CD4-positive, alpha-beta T cell treated with Interleukin-17A for 1 hour (primary cell): ENCODE results near the gene HSD17B3.

Source experiments
- DNase-seq: peaks from one replicate; pipeline ENCODE4 v3.0.0-alpha.2; 2020

HSD17B3 gene

DNA sequence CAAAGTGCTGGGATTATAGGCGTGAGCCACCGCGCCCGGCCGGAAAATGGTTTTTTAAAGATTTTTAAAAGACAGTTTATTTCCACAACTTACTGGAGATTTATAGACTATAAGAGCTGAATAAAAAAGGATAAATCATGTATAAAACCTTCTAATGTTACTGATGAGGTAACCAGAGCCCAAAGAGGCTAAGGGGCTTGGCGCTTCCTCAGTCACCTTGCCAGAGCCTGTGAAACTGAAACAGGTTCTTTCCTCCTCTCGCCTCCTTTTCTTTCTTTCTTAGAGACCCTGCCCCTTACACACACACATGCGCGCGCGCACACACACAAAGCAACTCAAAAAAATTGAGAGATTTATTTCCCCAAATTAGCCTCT is 69.8 kb downstream of the HSD17B3 start:
- no peak for DNase-seq

DNA sequence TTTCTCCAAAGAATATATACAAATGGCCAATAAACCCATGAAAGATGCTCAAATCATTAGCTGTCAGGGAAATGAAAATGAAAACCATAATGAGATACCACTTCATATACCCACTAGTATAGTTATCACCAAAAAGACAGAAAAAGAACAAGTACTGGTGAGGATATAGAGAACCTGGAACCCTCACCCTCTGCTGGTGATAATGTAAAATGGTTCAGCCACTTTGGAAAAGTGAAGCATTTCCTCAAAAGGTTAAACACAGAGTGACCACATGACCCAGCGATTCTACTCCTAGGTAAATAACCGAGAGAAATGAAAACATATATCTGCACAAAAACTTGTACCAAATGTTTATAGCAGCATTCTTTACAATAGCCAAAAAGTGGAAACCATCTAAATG is 72.0 kb downstream of the HSD17B3 start:
- no peak for DNase-seq

DNA sequence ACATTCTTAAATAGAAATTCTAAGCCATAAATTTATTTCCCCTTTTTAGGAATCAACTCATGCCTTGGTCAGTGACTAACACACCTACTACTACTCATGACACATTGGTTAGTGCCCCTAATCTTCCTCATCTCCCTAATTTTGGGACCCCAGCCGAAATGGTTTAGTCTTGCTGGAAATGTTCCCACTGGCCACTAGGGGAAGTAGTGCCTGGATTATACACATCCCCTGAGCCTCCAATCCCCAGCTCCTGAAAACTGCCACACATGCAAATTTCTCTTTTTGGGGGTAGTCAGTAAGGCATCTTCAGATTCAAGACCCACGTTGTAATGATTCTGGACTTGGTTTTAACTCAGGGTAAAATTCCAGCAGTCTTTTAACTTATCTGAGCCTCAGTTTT is 79.8 kb downstream of the HSD17B3 start:
- no peak for DNase-seq

DNA sequence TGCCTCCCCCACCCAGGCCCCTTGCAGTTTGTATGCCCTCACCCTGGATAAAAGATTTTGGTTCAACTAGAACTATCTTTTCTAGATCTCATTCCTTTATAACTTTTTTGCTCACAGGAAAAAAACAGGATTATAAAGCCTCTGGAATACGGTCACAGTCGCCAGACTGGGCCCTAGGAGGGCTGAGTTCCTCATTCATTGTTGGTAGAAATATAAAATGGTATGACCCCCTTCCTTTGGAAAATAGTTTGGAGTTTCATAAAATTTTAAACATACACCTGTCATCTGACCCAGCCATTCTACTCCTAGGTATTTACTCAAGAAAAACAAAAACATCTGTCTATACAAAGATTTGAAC is 82.1 kb downstream of the HSD17B3 start:
- DNase-seq = no peak

DNA sequence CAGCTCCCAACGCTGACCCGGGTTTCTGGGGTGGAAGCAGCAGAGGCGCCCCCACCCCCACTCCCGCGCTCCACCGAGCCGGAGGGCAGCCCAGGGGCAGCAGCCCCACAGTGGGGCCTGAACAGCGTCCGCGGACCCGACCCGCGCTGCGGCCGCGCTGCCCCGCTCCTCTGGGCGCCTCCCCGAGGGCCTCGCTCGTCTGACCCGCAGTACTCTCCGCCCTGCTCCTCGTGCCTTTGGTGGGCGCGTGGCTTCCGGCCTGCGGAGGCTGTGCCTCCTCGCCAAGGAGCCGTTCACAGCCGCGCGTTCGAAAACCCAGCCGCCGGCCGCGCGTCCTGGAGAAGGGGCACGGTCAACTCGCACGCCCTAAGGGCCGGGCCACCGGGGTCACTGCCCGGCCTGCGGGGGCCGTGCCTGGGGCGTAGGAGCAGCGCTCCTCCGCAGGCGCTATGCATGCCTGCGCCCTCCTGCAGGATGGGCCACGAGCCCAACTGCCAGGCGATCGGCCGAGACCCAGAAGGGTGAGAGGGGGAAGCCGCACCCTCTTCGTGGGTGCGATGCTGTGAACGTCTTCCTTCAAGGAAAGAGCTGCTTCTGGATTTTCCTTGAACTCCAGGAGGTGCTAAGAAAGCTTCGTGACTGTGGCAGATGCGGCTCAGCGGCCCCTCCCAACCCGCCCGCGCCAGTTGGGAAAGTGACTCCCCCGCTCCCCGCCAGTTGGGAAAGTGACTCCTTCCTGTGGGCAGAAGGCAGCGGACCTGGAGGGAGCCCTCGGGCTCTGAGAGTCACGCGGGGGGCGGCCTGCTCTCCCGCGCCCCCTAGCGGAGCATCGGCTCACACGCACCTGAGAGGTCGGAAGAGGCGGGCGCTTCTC is 82.7 kb downstream of the HSD17B3 start:
- DNase-seq = peak; percentile 44

DNA sequence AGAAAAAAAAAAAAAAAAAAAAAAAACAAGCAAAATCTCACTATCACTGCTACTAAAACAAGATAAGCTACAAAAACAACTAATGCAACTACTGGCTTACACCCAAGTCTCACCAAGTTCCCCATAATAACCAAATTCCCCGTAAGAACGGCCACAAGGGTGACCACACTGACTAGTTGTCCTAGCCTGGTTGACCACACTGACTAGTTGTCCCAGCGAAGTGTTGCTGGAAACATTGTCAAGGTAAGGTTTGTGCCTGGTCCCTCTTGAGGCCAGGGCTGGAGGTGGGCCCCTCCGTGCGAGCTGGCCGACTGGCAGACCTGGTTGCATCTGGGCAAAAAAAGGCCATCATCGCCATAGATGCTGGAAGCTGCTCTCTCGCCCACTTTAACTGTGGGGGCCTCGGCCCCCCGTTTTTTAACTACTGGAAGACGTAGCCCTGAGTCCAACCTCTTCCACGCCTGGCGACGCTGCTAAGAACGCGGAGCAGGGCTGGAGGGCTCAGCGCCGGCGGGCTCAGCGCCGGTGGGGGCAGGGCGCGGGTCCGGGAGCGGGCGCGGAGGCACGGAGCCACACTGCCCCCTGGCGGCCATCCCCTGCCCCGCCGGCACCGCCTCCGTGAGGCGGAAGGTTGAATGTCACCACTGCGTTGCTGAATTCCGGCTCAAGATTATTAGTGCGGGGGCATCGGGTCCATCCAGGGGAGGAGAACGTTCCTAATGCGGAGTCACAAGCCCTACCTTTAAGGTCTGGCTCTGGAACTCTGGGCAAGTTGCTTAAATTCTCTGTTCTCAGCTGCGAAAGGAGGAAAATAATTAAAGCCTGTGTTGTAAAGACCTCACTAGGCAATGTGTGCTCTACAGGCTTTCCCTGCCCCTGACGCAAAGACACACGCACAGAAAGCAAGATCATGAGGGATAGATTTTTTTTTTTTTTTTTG is 84.0 kb downstream of the HSD17B3 start:
- peak; percentile 69 for DNase-seq

DNA sequence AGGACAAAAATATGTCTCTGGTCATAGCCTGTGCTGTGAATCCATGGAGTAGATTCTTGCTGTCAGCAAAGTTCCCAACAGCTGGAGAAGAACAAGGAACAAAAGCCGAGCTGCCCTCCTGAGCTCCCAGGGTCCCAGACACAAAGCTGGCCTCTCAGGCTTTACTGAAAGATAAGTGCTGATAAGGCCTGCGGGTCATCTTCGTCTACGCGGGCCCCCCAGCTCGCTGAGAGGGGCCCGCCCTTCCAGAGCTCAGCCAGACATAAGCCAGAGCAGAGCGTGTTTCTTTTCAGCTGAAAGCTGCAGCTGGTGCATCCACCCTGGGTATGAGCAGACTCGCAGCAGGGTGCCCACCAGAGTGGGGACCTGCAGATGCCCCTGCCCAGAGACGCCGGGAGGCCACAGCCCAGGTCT is 84.7 kb downstream of the HSD17B3 start:
- DNase-seq = no peak

DNA sequence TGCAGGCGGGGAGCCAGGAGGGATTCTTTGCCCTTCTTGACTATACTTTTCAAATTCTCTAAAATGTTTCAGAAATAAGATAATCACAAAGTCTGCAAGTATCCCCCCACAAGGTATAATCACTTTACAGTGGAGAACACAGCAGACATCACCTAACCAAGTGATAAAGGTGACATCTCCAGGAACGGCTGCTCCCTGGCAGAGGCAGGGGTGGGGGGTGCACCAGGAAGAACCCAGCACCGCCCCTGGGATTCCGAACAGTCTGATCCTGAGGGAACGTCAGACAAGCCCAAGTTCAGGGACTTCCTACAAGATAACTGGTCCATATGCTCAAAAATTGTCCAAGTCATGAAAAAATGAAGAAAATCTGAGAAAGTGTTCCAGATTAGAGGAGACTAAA is 85.4 kb downstream of the HSD17B3 start:
- no peak for DNase-seq

DNA sequence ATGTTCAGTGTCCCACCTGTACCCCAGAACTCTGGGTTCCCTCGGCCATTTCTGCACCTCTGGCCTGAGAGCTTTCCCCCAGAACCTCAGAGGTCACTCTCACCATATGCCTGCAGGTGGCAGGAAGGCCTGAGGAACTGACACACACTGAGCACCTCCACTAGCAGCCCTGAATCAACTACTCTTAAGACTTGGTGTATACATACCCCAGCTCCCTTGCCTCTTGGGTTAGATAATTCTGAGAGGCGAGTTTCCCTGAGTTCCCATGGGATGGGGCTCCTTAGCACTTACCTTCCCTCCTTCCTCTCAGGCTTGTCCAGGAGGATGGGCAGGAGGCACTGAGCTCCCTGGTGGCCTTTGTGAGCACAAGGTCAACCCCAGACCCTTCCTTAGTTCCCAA is 86.1 kb downstream of the HSD17B3 start:
- DNase-seq = no peak

DNA sequence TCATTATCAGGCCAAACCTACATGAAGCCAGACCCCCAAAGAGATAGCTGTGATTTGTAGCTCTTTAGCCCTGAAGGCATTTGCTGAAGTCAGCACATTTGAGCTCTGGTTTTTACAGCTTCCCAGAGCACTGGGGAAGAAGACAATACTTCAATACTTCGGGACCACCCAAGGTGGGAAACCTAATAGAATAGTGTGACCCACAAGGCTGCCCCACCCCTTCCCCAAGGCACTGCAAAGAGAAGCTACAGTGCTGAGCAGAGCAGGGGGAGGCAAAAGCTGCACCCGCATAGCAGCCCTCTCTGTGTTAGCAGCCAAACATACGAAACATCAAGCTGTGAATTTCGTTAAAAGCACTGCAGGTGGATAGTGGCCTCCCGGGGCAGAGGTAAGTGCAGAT is 87.3 kb downstream of the HSD17B3 start:
- DNase-seq = no peak

DNA sequence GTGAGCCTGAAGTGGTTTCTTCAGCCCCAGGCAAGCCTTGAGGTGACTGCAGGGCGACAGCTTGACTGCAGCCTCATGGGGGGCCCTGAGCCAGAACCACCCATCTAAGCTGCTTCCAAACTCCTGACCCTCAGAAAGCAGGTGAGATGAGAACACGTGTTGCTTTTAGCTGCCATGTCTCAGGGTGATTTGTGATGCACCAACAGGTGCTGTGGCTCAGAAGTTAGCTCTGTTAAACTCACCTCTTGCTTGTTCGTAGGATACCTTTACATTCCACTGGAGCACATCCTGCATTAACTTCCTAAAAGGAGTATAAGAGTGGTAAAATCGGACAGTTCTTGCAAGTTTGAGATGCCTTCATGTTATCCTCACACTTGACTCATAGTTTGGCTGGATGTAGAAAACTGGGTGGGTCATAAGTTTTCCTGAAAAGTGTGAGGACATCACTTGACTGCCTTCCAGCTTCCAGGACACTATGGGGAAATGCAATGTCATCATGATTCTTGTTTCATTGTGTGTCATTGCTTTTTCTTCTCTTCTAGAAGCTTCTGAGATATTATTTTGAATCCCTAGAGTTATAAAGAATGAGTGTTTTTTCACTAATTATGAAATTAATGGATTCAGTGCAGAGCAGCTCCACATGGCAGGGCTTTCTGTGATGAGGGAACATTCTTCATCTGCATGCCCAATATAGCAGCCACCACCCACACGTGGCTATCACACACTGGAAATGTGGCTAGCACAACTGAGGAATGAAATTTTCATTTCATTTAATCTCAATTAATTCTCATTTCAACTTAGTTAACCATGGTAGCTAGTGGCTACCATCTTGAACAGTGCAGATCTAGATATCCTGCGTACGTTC is 92.3 kb downstream of the HSD17B3 start:
- DNase-seq = no peak

DNA sequence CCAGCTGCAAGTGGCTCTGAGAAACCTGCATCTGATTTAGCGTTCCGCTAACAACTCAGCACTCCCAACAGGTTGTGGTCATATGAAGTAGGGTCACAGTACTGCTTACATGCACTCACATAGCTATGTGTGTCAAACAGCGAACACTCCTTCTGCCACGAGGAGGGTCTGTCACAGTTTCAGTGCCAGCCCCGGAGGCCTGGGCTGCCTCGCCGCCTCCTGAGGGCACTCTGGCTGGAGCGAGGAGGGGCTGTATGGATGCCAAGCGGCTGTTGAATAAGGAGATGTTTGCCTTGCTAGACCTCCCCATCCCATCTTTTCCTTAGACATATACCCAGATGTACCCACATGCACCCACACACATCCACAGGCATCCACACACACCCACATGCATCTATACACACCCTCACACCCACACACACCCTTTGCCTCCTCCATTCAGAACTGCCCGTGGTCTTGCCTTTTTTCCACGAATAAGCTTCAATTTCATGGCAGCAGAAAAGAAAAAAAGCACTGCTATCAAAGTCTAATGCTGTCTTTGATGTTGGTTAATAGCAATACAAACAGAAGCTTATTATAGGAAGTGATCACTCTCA is 95.7 kb downstream of the HSD17B3 start:
- no peak for DNase-seq

DNA sequence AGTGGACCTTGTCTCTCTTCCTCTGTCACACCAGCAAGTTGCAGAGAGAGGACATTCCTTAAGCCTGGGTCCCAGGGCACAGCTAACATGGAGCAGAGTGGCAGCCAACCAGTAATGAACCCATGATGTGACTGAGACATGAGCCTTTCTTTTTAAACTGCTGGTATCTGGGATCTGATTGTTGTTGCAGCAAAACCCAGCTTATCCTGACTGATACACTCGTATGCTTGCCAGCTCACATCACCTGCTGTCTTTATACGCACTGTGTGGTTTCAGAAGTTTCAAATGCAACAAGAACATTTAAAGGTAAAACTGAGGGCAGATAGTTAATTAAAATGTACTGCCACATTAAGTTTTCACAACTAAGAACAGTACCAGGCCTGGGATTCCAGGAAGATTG is 97.1 kb downstream of the HSD17B3 start:
- no peak for DNase-seq

DNA sequence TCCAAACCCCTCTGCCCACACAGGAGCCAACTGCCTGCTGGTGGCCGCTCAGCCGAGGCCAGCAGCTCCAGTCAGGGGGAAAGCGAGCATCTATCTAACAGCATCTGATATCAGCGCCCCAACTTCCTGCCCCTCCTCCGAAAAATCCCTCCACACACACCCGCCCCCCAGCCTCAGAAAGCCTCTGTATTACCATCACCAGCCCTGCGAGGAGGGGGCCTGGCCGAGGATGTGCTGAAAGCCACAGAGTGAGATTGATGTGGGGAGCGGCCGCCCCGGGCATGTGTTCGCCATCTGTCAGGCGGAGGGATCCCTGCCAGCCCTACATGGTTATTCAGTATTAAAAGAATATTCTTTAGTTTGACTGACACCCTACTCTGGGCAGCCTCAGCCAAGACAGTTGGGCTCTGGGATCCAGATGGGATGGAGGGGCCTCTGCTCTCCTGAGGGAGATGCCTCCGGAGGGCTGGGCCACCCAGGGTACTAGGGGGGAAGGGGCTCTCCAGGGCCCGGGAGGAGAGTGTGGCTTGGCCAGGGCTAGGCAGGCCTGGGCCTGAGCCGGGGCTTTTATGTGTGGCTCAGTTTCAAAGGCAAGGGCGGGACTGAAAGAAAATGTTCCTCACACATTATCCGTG is 98.0 kb downstream of the HSD17B3 start:
- peak; percentile 25 for DNase-seq

DNA sequence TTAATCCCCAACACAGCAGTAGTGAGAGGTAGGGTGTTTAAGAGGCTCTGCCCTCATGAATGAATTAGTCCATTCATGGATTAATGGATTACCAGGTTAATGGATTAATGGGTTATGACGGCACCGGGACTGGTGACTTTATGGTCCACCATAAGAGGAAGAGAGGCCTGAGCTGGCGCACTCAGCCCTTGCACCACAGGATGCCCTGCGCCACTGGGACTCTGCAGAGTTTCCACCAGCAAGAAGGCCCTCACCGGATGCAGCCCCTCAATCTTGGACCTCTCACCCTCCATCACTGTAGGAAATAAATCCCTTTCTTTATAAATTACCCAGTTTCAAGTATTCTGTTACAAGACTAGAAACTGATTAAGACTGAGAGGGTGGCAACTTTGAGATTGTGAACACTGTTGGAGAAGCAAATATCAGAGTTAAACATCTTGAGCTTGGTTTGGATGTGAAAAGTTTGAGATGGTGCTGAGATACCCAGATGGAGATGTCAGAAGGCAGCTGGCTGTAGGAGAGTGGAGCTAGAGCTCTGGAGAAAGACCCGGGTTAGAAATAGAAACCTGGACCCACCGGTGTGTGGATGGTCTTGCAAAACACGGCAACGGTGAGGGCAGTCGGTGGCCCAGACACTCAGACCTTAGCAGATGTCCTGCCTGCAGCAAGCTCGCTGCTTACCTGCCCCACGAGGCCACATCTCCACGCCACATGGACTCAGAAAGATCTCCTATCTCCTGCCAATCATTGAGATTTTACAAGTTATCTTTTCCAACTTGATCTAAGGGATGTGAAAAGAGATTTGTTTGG is 98.8 kb downstream of the HSD17B3 start:
- no peak for DNase-seq

DNA sequence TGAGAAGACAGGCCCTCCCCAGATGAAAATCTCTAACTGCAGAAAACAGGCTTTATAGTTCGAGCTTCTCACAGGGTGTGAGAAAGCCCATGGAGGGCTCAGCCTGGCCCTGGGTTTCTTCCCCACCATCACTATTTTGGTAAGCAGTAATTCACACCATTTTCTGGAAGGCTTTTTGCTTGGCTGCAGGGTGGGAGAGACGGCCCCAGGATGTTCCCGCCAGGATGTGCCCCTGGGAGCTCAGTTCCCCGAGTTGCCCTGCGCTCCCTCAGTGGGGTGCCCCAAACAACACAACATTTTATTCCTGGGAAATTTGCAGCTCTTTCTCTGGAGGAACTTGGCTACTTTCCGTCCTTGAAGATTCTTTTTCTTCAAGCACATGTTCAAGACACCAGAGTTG is 100.8 kb downstream of the HSD17B3 start:
- DNase-seq = no peak

DNA sequence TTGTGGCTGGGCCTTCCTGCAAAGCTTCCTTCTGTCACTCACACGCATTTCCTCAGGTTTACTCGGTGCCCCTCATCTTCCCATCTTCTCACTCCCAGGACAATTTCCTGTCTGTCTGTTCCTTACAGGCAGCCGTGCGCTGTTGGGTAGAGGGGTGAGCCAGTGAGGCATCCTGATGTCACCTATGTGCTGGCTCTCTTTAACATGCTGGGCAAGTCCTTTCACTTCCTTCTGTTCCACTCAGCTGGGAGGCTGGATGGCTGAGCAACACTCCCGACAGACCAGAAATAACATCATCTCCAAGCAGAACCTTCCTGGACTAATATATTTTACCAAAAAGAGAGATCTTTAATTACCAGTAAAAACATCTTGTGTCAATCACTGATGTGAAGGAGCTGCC is 103.0 kb downstream of the HSD17B3 start:
- no peak for DNase-seq

DNA sequence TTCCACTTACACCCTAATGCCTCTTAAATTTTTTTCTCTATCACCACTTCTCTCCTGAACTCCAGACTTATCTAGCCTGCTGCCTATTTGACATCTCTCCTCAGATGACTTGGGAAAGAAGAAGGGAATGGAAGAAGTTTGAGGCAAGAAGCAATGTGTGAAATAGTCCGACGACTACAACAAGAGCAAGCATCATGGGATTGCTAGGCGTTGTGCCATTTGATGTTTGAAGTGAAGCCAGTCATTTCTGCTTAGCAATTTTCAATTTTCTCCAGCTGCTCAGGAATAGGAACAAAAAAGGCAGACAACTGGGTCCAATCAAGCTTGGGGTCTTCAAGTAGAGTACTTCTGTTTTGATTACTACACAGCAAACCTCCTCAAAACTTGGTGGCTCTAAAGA is 106.4 kb downstream of the HSD17B3 start:
- DNase-seq = no peak

DNA sequence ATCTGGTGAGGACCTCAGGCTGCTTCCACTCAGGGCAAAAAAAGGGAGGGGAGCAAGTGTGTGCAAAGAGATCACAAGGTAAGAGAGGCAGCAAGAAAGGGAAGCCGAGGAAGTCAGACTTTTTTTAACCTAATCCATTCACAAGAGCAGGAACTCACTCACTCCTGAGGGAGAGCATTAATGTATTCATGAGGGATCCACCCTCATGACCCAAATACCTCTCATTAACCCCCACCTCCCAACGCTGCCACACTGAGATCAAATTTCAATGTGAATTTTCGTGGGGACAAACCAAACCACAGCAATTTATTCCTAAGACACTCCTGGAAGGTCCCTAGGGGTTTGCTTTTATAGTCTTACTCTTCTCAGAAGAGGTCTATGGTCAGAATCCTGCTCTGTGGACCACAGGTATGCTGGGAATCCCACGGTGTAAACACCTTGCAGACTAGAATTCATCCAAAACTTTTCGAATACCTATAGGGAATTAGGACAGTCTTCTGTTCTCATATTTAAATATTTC is 108.7 kb downstream of the HSD17B3 start:
- no peak for DNase-seq

DNA sequence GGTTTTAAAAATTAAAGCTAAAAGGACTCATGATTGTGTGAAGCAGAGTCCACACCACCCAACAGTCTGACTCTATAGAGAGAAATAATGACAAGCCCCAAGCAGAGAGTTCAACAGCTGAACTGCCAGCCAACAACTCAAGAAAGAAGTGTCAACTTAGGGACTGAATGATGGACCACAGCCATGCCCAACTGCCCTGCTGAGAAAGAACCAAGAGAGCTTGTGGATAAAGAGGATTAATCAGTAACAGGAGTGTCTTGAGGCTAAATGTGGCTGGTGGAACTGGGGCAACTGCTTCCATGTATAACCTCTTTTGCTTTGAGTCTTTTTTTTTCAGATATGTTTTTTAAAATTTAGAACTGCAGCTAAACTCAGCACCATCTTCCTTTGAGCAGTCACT is 109.3 kb downstream of the HSD17B3 start:
- no peak for DNase-seq

DNA sequence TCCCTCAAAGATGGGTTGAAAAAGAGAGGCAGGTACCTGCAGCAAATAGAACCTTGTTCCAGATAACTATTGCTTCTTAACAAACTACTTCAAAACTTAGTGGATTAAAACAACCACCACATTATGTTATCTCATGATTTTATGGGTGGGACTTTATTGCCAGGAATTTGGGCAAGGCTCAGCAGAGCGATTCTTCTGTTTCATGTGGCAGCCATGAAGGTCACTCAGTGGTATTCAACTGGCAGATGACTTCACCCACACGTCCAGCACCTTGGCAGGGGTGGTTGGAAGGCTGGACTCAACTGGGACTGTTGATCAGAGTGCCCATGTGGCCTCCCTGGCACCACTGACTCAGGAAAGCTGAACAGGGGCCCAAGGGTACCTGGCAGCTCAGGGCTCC is 112.0 kb downstream of the HSD17B3 start:
- no peak for DNase-seq
